NCI-H460 (cell line): ENCODE measurements around the gene RAB3B. TPM values are rescaled to one million over a fixed set of nuclear protein-coding genes. Genes with fewer than 3 reads are reported as not detected.
"Not testable (repeated sequence)": the region's sequence is repeated elsewhere in the genome, so short reads cannot be mapped to it uniquely, and the experiment has no call there.

Experiments
- DNase-seq: peaks from one replicate; pipeline ENCODE4 v3.0.0-alpha.2; 2016; ENCODE audit warnings: low read depth; ENCODE audit errors: extremely low read depth
- total RNA-seq: library from RNA; depleted of rRNA; stranded (reverse); fragments of >200 nt; shearing (Covaris generic); gene quantifications from 2 replicates; pipeline ENCODE4 v1.2.3, GENCODE V29; 2014

RAB3B gene
- total RNA-seq, 1 experiment from 2014 or later, result 96.5 TPM

- DNase-seq, result no peak
These were observed 670 bp downstream of the RAB3B start for GRCh38 chr1:51989582-51990477.

GRCh38 chr1:51988254-51988653 lies 2.2 kb downstream of the RAB3B start:
- no peak for DNase-seq

- no peak for DNase-seq
These were observed 3.8 kb downstream of the RAB3B start for GRCh38 chr1:51986718-51987117.

GRCh38 chr1:51982161-51982560 lies 8.3 kb downstream of the RAB3B start:
- DNase-seq, result no peak

GRCh38 chr1:51981555-51981954 lies 8.9 kb downstream of the RAB3B start:
- DNase-seq, result no peak

- no peak for DNase-seq
These were observed 12.4 kb downstream of the RAB3B start for GRCh38 chr1:51978099-51978498.

- no peak for DNase-seq
These were observed 13.5 kb downstream of the RAB3B start for GRCh38 chr1:51976846-51977602.

- no peak for DNase-seq
These were observed 16.7 kb downstream of the RAB3B start for GRCh38 chr1:51973587-51974474.

- DNase-seq, result no peak
These were observed 21.3 kb downstream of the RAB3B start for GRCh38 chr1:51969038-51969705.

GRCh38 chr1:51968632-51969031 lies 21.9 kb downstream of the RAB3B start:
- no peak for DNase-seq

- not testable (repeated sequence) for DNase-seq
These were observed 23.2 kb downstream of the RAB3B start for GRCh38 chr1:51967213-51967791.

GRCh38 chr1:51966559-51966958 lies 23.9 kb downstream of the RAB3B start:
- DNase-seq, result no peak

- DNase-seq, result no peak
These were observed 26.2 kb downstream of the RAB3B start for GRCh38 chr1:51964309-51964696.

- DNase-seq, result no peak
These were observed 26.8 kb downstream of the RAB3B start for GRCh38 chr1:51963592-51964308.

- DNase-seq, result no peak
These were observed 27.8 kb downstream of the RAB3B start for GRCh38 chr1:51962486-51963356.

GRCh38 chr1:51961954-51962353 lies 28.5 kb downstream of the RAB3B start:
- DNase-seq, result no peak

- peak; percentile 57 for DNase-seq
These were observed 29.3 kb downstream of the RAB3B start for GRCh38 chr1:51961231-51961630.

GRCh38 chr1:51960262-51960661 lies 30.2 kb downstream of the RAB3B start:
- DNase-seq, result peak; percentile 95
